CD8-positive, alpha-beta memory T cell (primary cell): ENCODE measurements around the gene SLC7A14. TPM values are rescaled to one million over a fixed set of nuclear protein-coding genes. Genes with fewer than 3 reads are reported as not detected.

Source experiments
- CTCF ChIA-PET: fragments of 350-600 bp; sonication (Branson Sonifier 250); formaldehyde crosslinking; loops from one replicate; lab custom pipeline; 2021; ENCODE audit warnings: antibody characterized with exemption; lab: Charles Lee
- POLR2A ChIA-PET: fragments of 350-600 bp; sonication (Branson Sonifier 250); formaldehyde crosslinking; loops from one replicate; lab custom pipeline; 2021; ENCODE audit warnings: antibody characterized with exemption; lab: Charles Lee
- DNase-seq, 5 donors: peaks; one replicate each; pipeline versions ENCODE4 v3.0.0 to v3.0.0-alpha.2; 2020 to 2022; ENCODE audit warnings: mixed read lengths in 1 of 5
- H3K27ac ChIP-seq: one replicate; pipeline ENCODE4 v1.7.0; 2013; ENCODE audit warnings: low read depth, mild to moderate bottlenecking, low read length, moderate library complexity
- H3K27me3 ChIP-seq: 2 replicates; pipeline ENCODE4 v1.7.0; 2013; ENCODE audit warnings: low read length, mild to moderate bottlenecking; ENCODE audit not compliant: insufficient read depth, poor library complexity, severe bottlenecking
- H3K36me3 ChIP-seq: 2 replicates; pipeline ENCODE4 v1.7.0; 2013; ENCODE audit warnings: mild to moderate bottlenecking, low read length, moderate library complexity; ENCODE audit not compliant: insufficient read depth
- H3K4me1 ChIP-seq: 2 replicates; pipeline ENCODE4 v1.7.0; 2013; ENCODE audit warnings: mild to moderate bottlenecking, low read length, moderate library complexity; ENCODE audit not compliant: insufficient read depth
- H3K4me3 ChIP-seq: 2 replicates; pipeline ENCODE4 v1.7.0; 2013; ENCODE audit warnings: mild to moderate bottlenecking, low read length
- H3K9me3 ChIP-seq: 2 replicates; pipeline ENCODE4 v1.7.0; 2013; ENCODE audit warnings: mild to moderate bottlenecking, low read length
- H3K27ac Mint-ChIP-seq, 8 donors: one replicate each; pipeline ENCODE4 v1.8.0; 2020 to 2021; ENCODE audit warnings: mixed read lengths in 8 of 8, mild to moderate bottlenecking in 6 of 8, inconsistent platforms in 3 of 8, moderate library complexity in 3 of 8
- H3K27me3 Mint-ChIP-seq, 2 donors: one replicate each; pipeline ENCODE4 v1.8.0; 2020 to 2021; ENCODE audit warnings: mixed read lengths in 2 of 2, mild to moderate bottlenecking in 1 of 2, moderate library complexity in 1 of 2
- H3K36me3 Mint-ChIP-seq, 3 donors: one replicate each; pipeline ENCODE4 v1.8.0; 2020 to 2021; ENCODE audit warnings: mixed read lengths in 3 of 3, inconsistent platforms in 1 of 3, mild to moderate bottlenecking in 1 of 3
- H3K4me1 Mint-ChIP-seq, 3 donors: one replicate each; pipeline ENCODE4 v1.8.0; 2020 to 2021; ENCODE audit warnings: mixed read lengths in 3 of 3, inconsistent platforms in 1 of 3, mild to moderate bottlenecking in 1 of 3
- H3K4me3 Mint-ChIP-seq, 7 donors: one replicate each; pipeline ENCODE4 v1.8.0; 2020 to 2021; ENCODE audit warnings: mixed read lengths in 7 of 7, mild to moderate bottlenecking in 6 of 7, moderate library complexity in 4 of 7, inconsistent platforms in 2 of 7
- H3K9me3 Mint-ChIP-seq, 5 donors: one replicate each; pipeline ENCODE4 v1.8.0; 2020 to 2022; ENCODE audit warnings: mixed read lengths in 5 of 5, mild to moderate bottlenecking in 3 of 5, moderate library complexity in 2 of 5, inconsistent platforms in 1 of 5
- polyA plus RNA-seq: library from polyadenylated mRNA; unstranded; fragments of 300-500 nt; fragmentation: Illumina TruSeq; gene quantifications from one replicate; pipeline ENCODE4 v1.2.3, GENCODE V29; 2021
- total RNA-seq, 2 experiments: library from RNA; stranded (reverse); gene quantifications; one replicate each; pipeline ENCODE4 v1.2.3, GENCODE V29; 2021

The SLC7A14 gene
- total and polyA plus RNA-seq, 3 experiments from 2014 or later = not detected

- Histone ChIP-seq H3K36me3 (no peaks in the 10 kb centered on the region), H3K4me1 (no peaks in the 10 kb centered on the region), H3K27me3 (no peaks in the 10 kb centered on the region), H3K4me3 (no peak overlapping the region), H3K9me3 (no peaks in the 10 kb centered on the region), H3K27ac (no peak overlapping the region)
- no peaks in the 10 kb centered on the region for H3K36me3 Mint-ChIP-seq
- H3K4me3 Mint-ChIP-seq = no peak overlapping the region
- H3K9me3 Mint-ChIP-seq = no peaks in the 10 kb centered on the region
- ChIA-PET CTCF (interaction anchor here (1.2 kb wide), 1 partner anchor 84 kb away, joined by 4 read pairs; no protein-coding TSS in a partner anchor), POLR2A (no interaction called here)
- H3K4me1 Mint-ChIP-seq = no peaks in the 10 kb centered on the region
- no peak overlapping the region for H3K27ac Mint-ChIP-seq
- no peak for DNase-seq
- peaks cover 2 to 7% of the 10 kb centered on the region in 2 donors for H3K27me3 Mint-ChIP-seq
These were observed 88.4 kb downstream of the SLC7A14 start for GRCh38 chr3:170497207-170498095.

- Mint-ChIP-seq H3K36me3 (no peaks in the 10 kb centered on the region), H3K27me3 (peaks cover 2 to 7% of the 10 kb centered on the region in 2 donors), H3K27ac (no peak overlapping the region), H3K4me1 (no peaks in the 10 kb centered on the region), H3K4me3 (no peak overlapping the region), H3K9me3 (no peaks in the 10 kb centered on the region)
- Histone ChIP-seq H3K36me3 (no peaks in the 10 kb centered on the region), H3K4me3 (no peak overlapping the region), H3K27ac (no peak overlapping the region), H3K4me1 (no peaks in the 10 kb centered on the region), H3K9me3 (no peaks in the 10 kb centered on the region), H3K27me3 (no peaks in the 10 kb centered on the region)
- POLR2A ChIA-PET = no interaction called here
- DNase-seq = no peak
- CTCF ChIA-PET = interaction anchor here (1.2 kb wide), 1 partner anchor 83 kb away, joined by 4 read pairs; no protein-coding TSS in a partner anchor
These were observed 89.1 kb downstream of the SLC7A14 start for GRCh38 chr3:170496868-170497140.

- ChIA-PET CTCF (interaction anchor here (1.2 kb wide), 1 partner anchor 82 kb away, joined by 4 read pairs; no protein-coding TSS in a partner anchor), POLR2A (no interaction called here)
- no peaks in the 10 kb centered on the region for H3K9me3 Mint-ChIP-seq
- H3K27ac Mint-ChIP-seq = no peak overlapping the region
- H3K4me3 Mint-ChIP-seq = no peak overlapping the region
- no peaks in the 10 kb centered on the region for H3K4me1 Mint-ChIP-seq
- H3K36me3 Mint-ChIP-seq = no peaks in the 10 kb centered on the region
- Histone ChIP-seq H3K27me3 (no peaks in the 10 kb centered on the region), H3K27ac (no peak overlapping the region), H3K4me1 (no peaks in the 10 kb centered on the region), H3K4me3 (no peak overlapping the region), H3K36me3 (no peaks in the 10 kb centered on the region), H3K9me3 (no peaks in the 10 kb centered on the region)
- H3K27me3 Mint-ChIP-seq = peaks cover 2 to 7% of the 10 kb centered on the region in 2 donors
- DNase-seq = no peak
These were observed 89.6 kb downstream of the SLC7A14 start for GRCh38 chr3:170496026-170496867.

GRCh38 chr3:170494766-170495165 is 91.1 kb downstream of the SLC7A14 start:
- CTCF ChIA-PET = no interaction called here
- no peaks in the 10 kb centered on the region for H3K27me3 ChIP-seq
- no peak overlapping the region for H3K27ac ChIP-seq
- no peak overlapping the region for H3K27ac Mint-ChIP-seq
- H3K4me3 Mint-ChIP-seq = no peak overlapping the region
- H3K4me3 ChIP-seq = no peak overlapping the region
- no peak for DNase-seq
- H3K36me3 ChIP-seq = no peaks in the 10 kb centered on the region
- peaks cover 2 to 7% of the 10 kb centered on the region in 2 donors for H3K27me3 Mint-ChIP-seq
- H3K36me3 Mint-ChIP-seq = no peaks in the 10 kb centered on the region
- POLR2A ChIA-PET = no interaction called here
- no peaks in the 10 kb centered on the region for H3K4me1 Mint-ChIP-seq
- no peaks in the 10 kb centered on the region for H3K4me1 ChIP-seq
- H3K9me3 Mint-ChIP-seq = no peaks in the 10 kb centered on the region
- no peaks in the 10 kb centered on the region for H3K9me3 ChIP-seq

- H3K27me3 Mint-ChIP-seq = peaks cover 2 to 7% of the 10 kb centered on the region in 2 donors
- H3K27ac Mint-ChIP-seq = no peak overlapping the region
- ChIA-PET CTCF (interaction anchor here (1.1 kb wide), 1 partner anchor 9 kb away, joined by 4 read pairs; no protein-coding TSS in a partner anchor), POLR2A (no interaction called here)
- no peaks in the 10 kb centered on the region for H3K36me3 ChIP-seq
- H3K4me3 ChIP-seq = no peak overlapping the region
- H3K4me3 Mint-ChIP-seq = no peak overlapping the region
- H3K27me3 ChIP-seq = no peaks in the 10 kb centered on the region
- no peaks in the 10 kb centered on the region for H3K9me3 Mint-ChIP-seq
- no peaks in the 10 kb centered on the region for H3K4me1 Mint-ChIP-seq
- H3K27ac ChIP-seq = no peak overlapping the region
- no peaks in the 10 kb centered on the region for H3K36me3 Mint-ChIP-seq
- no peaks in the 10 kb centered on the region for H3K9me3 ChIP-seq
- DNase-seq = no peak
- H3K4me1 ChIP-seq = no peaks in the 10 kb centered on the region
These were observed 92.1 kb downstream of the SLC7A14 start for GRCh38 chr3:170493712-170494182.

GRCh38 chr3:170491901-170492300 is 94.0 kb downstream of the SLC7A14 start:
- H3K4me1 Mint-ChIP-seq = no peaks in the 10 kb centered on the region
- no peak for DNase-seq
- H3K4me3 Mint-ChIP-seq = no peak overlapping the region
- ChIA-PET CTCF (no interaction called here), POLR2A (no interaction called here)
- Histone ChIP-seq H3K4me1 (no peaks in the 10 kb centered on the region), H3K27ac (no peak overlapping the region), H3K36me3 (no peaks in the 10 kb centered on the region), H3K4me3 (no peak overlapping the region), H3K9me3 (no peaks in the 10 kb centered on the region), H3K27me3 (no peaks in the 10 kb centered on the region)
- peaks cover 2 to 9% of the 10 kb centered on the region in 2 donors for H3K27me3 Mint-ChIP-seq
- no peak overlapping the region for H3K27ac Mint-ChIP-seq
- no peaks in the 10 kb centered on the region for H3K36me3 Mint-ChIP-seq
- H3K9me3 Mint-ChIP-seq = no peaks in the 10 kb centered on the region

- Mint-ChIP-seq H3K36me3 (no peaks in the 10 kb centered on the region), H3K4me1 (no peaks in the 10 kb centered on the region), H3K27ac (no peak overlapping the region), H3K9me3 (no peaks in the 10 kb centered on the region), H3K27me3 (peaks cover under 1 to 15% of the 10 kb centered on the region in 2 donors), H3K4me3 (no peak overlapping the region)
- H3K4me3 ChIP-seq = no peak overlapping the region
- no peak overlapping the region for H3K27ac ChIP-seq
- H3K36me3 ChIP-seq = no peaks in the 10 kb centered on the region
- DNase-seq = no peak
- POLR2A ChIA-PET = no interaction called here
- H3K4me1 ChIP-seq = no peaks in the 10 kb centered on the region
- no peaks in the 10 kb centered on the region for H3K27me3 ChIP-seq
- no peaks in the 10 kb centered on the region for H3K9me3 ChIP-seq
- CTCF ChIA-PET = no interaction called here
These were observed 94.9 kb downstream of the SLC7A14 start for GRCh38 chr3:170490828-170491560.
